Endothelial cell of hepatic sinusoid (primary cell): Measurements from ENCODE around the gene DIPK1A.

Source experiments
- in situ Hi-C: cut with HindIII; loops from 2 replicates; pipeline ENCODE4 v1.10.0; 2017; ENCODE audit warnings: low sequenced_read_pairs

DIPK1A gene

DNA sequence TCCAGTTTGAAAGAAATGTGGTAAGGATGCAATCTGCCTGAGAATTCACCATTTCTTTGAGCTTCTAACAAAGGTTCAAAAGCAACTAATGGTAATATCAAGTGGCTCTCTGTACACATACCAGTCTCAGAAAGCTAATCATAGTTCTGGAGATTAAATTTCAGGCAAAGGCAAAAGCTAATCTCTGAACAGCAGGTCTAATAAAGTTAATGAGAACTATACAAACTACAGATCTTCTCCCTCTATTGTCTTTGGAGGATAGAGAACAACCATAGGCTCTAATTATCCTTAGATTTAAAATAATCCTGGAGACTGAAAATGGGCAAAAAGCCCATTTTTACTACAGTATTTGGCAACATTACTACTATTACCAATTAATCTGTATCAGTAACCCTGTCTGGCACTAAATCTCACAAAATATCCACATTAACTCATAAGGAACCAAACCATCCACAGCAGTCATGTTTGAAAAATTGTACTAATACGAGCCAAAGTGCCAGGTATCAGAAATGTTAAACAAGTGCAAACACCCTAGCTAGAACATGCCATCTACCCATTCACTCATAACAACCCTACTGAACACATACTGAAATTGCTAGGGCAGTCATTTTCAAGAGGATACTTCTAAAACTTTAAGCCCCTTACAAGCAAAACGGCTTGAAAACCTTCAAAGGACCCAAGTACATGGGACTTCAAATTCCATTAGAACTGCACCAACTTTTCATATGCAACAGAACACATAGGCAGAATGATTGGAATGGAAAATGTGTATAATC is 4.8 kb downstream of the DIPK1A start:
- in situ Hi-C loops: no loop called here

DNA sequence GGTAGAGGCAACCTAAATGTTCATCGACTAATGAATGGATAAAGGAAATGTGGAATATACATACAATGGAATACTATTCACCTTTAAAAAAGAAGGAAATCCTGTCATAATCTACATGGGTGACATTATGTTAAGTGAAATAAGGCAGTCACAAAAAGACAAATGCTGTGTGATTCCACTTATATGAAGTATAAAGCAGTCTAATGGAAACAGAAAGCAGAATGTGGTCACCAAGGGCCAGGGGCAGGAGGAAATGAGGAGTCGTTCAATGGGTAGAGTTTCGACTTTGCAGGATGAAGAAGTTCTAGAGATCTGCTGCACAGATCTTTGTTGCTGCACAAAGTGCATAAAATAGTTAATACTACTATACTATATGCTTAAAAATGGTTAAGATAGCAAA is 7.8 kb downstream of the DIPK1A start:
- in situ Hi-C loops: no loop called here

DNA sequence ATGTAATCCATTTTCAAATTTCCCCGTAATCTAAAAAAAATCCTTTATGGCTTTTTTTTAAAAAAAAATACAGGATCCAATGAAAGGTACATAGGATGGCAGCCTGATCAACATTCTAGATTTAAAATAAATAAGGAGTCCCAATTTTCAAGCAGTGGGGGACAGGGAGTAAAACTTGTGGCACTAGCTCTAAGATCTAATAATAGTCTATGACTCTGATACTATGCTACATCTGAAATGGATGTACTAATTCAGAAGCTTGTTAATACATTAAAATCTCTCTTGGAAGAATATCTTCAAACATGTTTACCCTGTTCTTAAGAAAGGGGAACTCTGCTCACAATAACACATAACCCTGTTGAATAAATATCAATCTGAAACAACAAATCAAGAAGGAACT is 8.5 kb downstream of the DIPK1A start:
- in situ Hi-C loops: no loop called here

DNA sequence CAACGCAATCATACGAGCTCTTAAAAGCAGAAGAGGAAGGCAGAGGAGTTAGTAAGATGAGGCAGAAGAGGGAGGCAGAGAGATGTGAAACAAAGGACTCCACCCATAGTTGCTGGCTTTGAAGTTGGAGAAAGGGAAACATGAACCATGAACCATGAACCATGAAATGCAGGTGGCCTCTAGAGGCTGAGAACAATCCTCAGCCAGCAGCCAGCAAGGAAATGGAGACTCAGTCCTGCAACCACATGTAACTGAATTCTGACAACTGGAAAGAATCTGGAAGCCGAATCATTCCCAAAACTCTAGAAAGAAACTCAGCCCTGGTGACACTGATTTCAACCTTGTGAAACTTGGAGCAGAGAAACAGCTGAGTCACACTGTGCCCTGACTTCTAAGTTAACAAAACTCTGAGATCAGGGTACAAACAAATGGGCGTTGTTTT is 10.1 kb downstream of the DIPK1A start:
- in situ Hi-C loops: no loop called here

DNA sequence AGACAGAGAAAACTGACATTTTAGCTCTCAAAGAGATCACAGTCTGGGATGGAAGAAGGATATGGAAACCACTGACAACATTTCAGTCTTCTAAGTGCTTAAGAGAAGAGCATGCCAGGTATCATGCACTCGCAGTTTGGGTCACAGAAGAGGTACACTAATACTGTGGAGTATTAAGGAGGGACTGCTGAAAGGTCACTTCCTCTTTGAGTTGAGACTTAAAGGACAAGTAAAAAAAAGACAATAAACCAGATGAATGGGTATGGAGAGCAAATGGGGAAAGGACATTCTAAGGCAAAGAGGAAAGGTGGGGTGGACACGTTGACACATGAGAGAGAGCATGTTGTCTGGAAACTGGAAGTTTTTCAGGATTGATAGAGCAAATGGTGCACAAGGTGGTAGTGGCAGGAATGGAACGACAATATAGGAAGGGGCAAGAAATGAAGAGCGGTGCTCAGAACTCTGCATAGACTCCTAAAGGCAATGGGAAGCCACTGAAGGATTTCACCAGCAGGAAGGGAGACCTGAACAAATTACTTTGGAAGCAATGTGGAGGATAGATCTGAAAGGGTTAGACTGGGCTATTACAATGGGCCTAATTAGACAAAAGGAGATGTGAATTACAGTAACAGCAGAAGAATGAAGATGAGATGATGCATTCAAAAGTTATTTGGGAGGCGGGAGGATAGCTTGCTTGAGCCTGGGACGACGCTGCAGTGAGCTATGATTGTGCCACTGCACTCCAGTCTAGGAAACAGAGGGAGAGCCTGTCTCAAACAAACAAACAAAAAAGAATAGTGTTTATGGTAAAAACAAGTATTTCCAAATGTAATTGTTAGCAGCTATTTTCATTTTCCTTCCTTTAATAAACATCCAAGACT is 11.1 kb downstream of the DIPK1A start:
- in situ Hi-C loops: no loop called here

DNA sequence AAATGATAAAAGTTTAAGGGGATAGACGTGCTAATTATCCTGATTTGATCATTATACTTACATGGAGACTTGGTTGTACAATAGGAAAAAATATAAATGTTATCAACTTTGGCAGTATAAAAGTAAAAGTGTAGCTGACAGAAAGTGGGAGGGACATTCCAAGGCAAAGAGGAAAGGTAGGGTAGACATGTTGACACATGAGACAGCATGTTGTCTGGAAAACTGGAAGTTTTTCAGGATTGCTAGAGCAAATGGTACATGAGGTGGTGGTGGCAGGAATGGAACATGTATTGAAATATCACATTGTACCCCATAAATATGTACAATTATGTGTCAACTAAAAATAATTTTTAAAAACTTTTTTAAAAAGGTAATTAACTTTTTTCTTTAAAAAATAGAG is 13.2 kb downstream of the DIPK1A start:
- in situ Hi-C loops: no loop called here

DNA sequence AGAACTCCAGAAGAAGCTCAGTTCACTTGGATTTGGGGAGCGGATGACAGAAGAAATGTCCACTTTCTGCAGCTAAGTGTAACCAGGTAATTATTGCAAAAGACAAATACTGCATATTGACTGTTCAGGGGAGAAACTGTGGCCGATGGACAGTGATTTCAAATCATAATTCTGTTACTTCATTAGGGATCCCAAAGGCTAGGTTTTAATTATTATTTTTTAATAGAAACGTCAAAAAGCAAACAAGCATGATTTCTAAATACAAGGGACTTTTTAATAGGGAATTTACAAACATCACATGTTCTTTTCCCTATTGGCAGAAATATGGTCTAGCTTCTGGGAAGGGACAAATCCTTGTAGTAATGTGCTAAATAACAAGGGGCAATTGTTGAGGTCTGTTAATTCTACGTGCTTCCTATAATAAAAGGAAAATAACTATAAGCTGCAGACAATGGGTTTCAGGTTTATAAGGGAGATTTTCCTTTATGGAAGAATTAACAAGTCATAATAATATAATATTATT is 15.5 kb downstream of the DIPK1A start:
- in situ Hi-C loops: no loop called here

DNA sequence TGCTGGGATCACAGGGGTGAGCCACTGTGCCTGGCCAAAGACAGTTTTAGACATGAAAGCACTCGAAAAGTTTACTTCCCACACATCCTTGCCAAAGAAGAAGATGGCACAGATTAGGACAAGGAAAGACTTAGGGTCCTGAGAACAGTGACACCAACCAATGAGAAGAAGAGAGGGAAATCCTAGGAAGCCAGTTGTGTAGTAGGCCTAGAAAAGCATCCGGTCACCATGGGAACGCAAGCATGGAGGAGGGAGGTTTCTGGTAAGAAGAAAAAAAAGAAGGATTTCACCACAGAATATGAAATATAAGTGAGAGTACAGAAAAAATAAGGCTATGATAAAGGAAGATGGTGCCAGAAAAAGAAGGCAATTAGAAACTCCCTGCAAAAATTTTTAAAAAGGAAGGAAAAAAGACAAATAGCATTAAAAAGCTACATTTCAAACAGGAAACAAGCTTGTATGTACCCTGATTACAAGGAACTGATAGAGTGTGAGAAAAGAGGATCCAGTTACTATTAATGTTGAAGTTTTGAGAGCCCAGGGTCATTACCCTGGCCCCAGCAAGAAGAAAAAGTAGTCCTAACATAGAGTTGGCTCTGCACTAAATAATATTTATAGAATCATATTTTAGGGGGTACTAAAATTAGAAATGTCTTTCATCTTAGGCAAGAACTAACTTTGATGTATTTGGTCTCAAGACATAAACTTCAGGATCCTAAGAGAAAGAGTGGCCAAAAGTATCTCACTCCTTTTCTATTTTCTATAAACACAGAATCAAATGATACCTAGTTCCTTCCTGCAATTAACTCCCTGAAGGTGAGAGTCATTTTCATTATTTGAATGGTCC is 16.1 kb downstream of the DIPK1A start:
- in situ Hi-C loops: no loop called here

DNA sequence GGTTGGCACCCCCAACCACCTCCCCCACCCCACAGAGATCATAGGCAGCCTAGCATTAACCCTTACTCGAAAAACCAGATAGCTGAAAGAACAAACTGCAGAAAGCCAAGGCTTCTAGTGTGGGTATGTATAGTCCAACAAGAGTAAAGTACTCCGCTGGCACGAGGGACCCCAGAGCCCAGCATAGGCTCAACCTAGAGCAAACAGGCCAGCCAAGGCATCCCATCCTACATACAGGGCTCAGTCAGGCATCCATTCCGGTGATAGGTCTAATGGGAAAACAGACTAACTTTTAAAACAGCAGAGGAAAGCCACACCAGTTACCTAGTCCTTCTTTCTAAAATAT is 17.8 kb downstream of the DIPK1A start:
- in situ Hi-C loops: no loop called here

DNA sequence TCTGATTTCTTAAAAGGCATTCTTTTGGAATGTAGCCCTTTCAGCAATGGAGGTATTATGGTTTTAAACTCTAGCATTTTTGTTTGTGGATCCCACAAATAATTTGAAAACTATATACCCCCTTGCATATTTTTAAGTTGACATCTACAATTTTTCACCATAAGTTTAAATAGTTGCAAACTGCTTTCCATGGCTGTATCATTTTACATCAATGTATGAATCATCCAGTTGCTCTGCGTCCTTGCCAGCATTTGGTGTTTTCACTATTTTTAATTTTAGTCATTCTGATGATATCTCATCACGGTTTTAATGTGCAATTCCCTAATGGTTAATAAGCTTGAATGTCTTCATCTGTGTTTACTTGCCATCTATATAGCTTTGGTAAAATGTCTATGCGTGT is 20.7 kb downstream of the DIPK1A start:
- in situ Hi-C loops: no loop called here

DNA sequence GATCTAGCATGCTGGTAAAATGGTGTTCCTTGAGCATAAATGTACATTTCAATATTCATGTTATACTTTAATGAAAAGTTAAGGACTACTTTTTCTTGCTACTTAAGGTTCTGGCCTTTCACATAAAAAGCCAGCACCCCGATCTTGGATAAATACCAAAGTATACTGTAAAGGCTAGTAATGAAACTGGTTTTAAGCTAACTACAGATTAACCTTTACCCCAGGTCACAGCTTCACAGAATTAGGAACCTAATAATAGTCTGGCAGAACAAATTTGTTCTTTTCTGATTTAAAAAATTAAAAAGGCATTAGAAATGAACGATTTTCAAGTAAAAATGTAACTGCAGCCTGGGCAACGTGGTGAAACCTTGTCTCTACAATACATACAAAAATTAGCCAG is 23.5 kb downstream of the DIPK1A start:
- in situ Hi-C loops: no loop called here

DNA sequence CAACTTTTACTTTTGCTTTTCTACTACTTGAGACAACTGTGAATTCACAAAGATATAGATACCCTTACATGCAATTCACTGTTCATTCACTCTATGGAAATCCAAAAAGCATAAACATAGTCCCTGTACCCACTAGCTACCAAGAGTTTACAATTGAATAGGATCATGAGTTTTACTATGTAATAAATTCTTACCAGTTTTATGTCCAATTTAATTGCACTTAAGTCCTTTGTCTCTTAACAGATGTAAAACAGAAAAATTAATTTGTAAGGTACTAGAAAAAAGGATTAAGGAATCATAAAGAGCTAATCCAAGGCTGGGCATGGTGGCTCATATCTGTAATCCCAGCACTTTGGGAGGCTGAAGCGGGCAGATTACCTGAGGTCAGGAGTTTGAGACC is 24.4 kb downstream of the DIPK1A start:
- in situ Hi-C loops: no loop called here

DNA sequence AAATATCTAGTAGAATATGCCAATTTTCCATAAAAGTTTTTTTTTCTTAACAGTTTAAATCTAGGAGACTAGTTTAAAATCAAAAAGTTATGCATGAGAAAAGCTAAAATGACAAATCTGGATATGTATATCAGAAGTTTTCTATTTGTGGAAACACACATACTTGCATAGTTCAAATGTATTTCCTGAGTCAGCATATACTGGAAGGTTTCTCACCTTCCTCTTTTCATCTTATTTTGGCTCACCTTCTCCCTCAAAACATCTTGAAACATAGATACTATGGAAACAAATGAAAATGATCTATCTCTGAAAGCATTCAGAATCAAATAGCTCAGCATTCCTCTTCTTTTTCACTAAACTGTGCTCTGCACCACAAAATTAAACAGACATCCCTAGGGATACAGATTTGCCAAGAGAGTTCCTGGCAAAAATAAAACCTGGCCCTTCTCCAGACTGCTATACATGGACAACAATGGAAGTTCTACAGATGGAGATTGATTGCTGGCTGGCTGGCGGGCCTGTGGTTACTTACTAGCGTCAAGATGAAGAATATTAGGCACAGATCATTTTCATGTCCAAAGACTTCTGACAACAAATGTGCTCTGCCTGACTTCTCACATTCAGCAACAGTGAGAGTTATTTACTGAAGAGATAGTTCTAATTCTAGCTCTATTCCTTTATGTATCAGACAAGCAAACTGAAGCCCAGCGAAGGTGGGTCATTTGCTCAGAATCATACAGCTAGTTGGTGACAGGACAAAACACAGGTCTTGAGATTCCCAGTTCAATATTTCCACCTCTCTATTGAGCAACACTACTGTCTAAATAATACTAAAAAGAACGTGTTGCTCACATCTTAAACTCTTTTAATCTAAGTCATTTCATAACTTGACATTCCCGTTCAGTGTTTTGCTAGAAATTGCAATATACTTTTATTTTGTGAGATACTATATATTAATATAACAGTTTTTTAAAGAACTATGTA is 26.6 kb downstream of the DIPK1A start:
- in situ Hi-C loops: no loop called here

DNA sequence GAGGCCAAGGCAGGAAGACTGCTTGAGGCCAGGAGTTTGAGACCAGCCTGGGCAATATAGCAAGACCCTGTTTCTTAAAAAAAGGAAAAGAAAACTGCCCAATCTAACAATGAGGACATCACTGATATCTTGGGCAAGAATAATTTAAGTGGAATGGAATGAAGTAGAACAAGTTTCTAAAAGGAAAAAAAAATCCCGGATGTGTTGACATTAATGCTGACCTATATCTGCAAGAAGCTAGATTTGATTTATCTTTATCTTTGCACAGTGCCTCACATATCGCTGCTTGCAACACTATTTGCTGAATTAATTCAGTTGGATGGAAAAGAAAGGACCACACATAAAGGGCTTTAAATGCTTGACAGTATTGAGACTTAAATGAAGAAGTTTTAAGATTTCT is 27.8 kb downstream of the DIPK1A start:
- in situ Hi-C loops: no loop called here

DNA sequence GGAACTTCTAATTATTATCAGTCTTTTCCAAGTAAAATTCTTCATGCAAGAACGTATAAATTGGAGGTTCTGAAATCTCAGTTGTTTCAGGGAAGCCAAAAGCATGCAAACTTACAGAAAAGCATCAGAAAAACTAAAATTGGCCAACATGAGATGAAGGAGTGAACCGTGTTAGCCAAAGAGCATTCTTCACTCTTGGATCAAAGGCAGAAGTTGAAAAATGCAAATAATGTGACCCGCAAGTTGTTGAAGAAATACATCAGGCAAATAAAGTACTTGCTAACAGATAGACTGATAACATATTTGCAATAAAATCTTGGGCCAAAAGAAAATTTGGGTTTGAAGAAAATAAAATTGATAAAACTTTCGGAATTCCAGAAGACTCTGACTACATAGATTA is 29.6 kb downstream of the DIPK1A start:
- in situ Hi-C loops: no loop called here

DNA sequence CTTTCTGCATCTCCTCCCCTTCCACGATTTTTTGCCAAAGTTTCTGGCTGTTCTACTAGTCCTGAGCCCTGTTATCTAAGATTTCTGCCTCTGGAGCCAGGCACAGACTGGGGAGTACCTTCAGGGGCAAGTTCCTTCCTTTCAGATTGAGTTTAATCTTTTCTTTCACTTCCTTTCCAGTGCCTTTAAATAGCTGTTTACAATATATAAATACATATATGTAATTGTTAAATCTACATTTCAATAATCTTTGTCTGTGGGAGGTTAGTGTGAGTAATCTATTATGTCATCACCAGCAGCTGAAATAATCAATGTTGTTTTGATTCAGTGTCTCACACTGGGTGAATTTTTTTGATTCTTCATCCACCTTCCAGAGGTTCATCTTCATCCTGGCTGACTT is 31.8 kb downstream of the DIPK1A start:
- in situ Hi-C loops: no loop called here

DNA sequence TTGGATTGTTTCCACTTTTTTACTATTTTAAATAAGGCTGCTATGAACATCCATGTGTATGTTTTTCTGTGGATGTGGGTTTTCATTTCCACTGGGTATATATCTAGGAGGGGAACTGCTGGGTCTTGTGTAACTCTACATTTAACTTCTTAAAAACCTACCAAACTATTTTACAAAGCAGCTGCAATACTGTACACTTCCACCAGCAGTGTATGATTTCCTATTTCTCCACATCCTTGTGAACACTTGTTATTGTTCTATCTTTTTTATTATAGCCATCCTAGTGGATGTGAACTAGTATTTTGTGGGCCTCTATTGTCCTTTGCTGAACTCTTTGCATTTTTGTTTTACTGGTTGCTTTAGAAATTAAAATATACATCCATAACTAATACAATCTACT is 33.4 kb downstream of the DIPK1A start:
- in situ Hi-C loops: no loop called here

DNA sequence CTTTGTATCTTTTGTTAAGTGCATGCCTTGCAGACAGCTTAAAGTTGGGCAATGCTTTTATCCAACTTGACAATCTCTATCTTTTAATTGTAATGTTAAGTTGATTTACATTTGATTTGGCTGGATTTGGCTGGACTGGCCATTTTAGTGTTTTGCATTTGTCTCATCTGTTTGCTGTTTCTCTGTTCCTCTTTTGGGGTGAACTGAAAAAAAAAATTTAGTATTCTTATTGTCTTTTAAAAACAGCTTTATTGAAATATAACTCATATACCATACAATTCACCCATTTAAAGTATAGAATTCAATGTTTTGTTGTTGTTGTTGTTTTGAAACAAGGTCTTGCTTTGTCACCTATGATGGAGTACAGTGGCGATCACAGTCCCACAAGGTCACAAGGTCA is 34.4 kb downstream of the DIPK1A start:
- in situ Hi-C loops: no loop called here

DNA sequence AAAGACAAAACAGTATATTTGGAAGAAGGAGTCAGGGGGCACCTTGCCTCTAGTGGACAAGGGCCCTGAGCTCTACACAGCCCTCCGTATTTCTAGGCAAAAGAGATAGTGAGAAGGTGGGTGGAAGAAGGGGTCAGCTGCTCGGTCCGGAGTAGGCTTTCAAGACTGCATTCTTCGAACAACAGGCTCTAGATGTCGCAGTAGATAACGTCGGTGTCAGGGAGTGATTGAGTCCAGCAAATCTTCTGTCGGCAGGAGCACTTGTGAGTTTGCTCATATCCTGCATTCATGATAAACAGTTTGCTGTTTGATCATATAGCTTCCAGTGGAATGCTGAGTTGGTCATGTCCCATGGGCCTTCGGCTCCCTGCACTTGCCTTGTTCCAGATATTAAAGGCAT is 36.8 kb downstream of the DIPK1A start:
- in situ Hi-C loops: no loop called here

DNA sequence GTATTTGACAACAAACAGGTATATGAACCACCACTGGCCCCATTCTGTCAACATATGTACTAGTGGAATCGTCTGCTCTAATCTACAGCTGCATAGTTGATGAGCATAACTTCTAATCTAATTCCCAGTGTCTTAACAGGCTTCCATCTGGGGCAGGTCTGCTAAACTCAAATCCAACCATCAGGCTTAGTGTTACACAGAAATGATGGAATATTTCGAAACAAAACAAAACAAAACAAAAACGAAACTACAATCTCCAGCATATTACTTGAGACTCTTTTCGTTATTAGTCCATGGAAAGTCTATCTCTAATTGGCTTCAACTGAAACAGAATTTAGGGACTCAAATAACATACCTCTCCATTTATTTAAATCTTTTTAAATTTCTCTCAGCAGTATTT is 37.6 kb downstream of the DIPK1A start:
- in situ Hi-C loops: no loop called here
